GM11168 (cell line): ENCODE results near the gene IFNGR2.
"Not testable (repeated sequence)": the region's sequence is repeated elsewhere in the genome, so short reads cannot be mapped to it uniquely, and the experiment has no call there.

Experiments
- in situ Hi-C: fragments of 300-500 bp; cut with MboI; formaldehyde crosslinking; loops from one replicate; pipeline ENCODE4 v1.12.0; 2022; ENCODE audit warnings: low sequenced_read_pairs; ENCODE audit not compliant: unreplicated experiment

IFNGR2 gene

DNA sequence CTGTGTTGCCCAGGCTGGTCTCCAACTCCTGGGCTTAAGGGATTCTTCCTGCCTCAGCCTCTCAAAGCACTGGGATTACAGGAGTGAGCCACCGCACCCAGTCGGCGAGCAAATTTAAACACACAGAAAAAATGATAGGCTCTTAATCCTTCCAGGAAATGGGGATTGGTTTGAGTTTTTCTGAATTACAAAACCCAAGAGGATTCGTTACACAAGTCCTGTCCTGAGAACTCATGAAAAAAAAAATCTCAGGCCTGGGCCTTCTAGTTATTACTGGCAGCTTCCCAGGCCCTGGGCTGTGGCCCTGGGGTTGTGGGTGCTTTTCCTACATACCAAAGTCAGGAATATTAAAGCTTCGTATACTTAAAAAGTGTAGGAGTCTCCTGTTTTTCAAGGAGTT, 6.3 kb upstream of the IFNGR2 start:
- in situ Hi-C loops = no loop called here

DNA sequence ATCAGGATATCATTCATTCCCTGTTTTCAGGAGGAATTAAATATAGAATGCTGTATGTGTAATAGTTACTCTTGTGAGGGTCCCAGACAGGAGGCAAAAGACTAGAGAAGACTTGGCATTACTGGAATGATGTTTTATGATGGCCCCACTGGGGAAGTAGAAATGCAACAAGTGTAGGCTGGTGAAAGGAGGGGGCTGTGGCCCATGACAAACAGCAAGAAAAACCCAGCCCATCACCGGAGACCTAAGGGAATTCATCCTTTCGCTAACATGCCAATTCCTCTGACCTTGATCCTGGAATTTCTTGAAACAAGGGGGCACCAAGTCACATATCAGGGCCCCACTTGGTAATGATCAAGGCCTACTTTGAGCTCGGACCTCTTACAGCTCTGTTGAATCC, 5.5 kb upstream of the IFNGR2 start:
- in situ Hi-C loops = no loop called here

DNA sequence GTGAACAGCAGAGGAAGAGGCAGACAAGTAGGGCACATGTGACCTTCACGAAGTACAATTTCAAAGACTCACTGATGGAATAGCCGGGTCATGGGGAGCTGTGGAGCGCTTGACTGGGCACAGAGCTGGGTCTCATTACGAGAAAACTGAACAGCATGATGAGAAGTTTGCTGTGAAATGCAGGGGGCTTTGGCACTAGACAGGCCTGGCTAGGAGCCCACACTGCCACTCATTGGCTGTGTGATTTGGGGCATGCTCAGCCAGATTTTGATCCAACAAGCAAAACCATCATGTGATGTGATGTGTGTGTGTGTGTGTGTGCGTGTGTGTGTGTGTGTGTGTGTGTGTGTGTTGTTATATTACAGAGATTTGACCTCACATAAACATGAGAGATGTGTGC, 4.9 kb upstream of the IFNGR2 start:
- in situ Hi-C loops = no loop called here

DNA sequence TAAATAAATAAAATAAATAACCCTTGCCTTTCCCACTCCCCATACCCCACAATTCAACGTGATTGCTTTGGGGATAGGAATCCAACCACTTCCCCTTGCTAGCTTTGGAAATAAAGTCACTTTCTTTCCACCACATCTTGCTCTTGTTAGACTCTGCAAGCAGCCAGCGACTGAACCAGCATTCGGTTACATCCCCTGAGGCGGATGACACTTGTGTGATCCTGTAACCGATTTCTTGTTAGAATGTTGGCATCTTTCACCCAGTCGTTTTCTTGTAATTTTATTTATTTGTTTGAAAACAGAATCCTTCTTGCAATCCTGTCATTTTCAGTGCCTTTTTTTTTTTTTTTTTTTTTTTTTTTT, 1.6 kb upstream of the IFNGR2 start:
- in situ Hi-C loops = no loop called here

DNA sequence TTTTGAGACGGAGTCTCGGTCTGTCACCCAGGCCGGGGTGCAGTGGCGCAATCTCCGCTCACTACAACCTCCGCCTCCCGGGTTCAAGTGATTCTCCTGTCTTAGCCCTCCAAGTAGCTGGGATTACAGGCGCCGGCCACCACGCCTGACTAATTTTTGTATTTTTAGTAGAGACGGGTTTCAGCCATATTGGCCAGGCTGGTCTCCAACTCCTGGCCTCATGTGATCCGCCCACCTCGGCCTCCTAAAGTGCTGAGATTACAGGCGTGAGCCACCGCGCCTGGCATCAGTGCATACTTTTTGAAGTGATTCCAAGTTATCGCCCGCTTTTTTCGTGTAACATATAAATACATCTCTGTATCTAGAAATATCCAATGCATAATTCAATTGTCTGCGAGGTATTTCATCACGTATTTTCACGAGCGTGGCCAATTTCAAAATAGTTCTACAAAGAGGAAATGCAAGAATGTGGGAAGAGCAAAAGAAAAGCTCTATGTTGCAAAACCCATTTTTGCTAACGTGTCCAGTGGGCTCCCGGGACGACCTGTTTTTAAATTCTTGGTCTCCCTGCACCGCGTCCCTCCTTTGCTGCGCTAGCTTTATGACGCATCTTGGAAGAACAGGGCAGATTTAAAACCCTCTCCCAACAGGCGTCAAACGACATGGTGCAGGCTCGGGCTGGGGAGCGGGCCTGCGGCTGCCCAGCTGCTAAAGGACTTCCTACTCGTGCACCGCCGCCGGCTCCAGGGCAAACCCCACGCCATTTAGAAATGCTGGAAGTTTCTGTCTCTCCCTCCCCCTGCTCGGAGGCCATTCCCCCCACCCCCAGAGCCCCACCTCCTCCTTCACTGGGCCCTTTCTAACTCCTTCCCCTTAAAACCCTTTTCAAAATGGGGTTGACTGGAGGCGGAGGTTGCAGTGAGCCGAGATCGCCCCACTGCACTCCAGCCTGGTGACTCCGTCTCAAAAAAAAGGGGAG, 923 bp upstream of the IFNGR2 start:
- in situ Hi-C loops = no loop called here

DNA sequence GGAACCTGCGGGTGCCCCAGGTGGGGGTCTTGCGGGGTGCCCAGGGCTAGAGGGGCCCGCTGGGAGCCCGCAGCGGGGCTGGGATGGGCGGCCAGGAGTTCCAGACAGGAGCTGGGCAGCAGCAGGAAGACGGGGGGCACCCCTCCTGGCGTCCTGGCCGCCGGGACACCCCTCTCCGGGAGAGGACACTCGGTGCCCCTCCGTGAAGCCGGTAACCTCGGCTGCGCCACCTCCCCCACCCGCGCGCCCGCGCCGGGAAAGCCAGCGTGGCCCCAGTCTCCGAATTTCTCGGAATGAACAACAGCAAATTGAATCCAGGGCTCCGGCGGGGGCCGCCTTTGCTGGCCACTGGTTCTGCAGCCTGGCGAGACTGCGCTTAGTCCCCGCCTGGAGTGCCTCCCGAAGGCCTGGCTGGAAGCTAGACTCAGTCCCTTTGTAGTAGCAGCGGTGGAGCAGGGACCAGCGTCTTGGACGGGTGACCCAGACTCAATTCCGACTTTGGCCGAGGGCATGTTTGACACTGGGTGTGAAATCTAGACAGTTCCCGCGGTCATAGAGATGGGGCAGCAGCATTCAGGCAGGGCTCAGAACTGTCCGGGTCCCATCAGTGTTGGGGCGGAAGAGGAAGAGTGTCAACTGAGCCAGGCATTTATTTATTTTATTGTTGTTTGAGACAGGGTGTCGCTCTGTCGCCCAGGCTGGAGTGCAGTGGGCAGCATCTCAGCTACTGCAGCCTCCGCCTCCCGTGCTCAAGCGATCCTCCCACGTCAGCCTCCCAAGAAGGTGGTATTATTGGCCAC, 773 bp downstream of the IFNGR2 start:
- in situ Hi-C loops = no loop called here

DNA sequence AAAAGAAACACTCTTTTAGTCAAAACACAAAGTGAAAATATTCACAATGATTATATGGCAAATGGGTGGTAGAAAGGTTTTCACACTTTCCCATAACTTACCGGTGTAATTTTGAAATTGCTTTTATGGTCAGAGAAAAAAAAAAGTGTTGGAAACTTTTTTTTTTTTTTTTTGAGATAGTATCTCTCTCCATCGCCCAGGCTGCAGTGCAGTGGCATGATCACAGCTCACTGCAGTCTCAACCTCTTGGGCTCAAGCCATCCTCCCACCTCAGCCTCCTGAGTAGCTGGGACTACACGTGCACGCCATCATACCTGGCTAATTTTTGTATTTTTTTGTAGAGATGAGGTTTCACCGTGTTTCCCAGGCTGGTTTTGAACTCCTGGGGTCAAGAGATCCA, 3.3 kb downstream of the IFNGR2 start:
- in situ Hi-C loops = no loop called here

DNA sequence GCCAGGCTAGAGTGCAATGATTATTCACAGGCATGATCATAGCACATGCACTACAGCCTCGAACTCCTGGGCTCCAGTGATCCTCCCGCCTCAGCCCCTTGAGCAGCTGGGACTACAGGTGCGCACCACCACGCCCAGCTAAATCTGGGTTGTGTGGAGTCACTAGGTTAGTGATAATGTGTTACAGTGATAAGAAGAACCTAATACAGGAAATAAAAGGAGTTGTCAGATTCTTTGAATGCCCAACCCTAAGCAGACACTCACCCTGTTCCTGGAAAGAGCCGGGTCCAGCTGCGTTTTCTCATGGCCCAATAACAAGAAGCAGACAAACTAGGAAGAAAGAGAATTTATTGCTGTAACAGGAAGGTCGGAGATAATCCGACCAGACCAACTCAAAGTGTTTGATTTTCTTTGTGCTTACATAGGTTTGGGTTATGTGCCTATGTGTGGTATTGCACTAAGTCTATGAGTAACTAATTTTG, 8.8 kb downstream of the IFNGR2 start:
- in situ Hi-C loops = no loop called here

DNA sequence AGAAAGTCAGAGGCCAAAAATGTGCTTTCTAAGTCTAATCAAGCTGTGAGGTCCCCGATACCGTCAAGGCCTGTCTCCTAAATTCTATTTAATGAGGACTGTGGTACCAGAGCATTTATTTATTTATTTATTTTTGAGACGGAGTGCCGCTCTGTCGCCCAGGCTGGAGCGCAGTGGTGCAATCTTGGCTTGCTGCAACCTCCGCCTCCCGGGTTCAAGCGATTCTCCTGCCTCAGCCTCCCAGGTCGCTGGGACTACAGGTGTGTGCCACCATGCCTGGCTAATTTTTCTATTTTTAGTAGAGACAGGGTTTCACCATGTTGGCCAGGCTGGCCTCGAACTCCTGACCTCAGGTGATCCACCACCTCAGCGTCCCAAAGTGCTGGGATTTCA, 9.2 kb downstream of the IFNGR2 start:
- in situ Hi-C loops = not testable (repeated sequence)

DNA sequence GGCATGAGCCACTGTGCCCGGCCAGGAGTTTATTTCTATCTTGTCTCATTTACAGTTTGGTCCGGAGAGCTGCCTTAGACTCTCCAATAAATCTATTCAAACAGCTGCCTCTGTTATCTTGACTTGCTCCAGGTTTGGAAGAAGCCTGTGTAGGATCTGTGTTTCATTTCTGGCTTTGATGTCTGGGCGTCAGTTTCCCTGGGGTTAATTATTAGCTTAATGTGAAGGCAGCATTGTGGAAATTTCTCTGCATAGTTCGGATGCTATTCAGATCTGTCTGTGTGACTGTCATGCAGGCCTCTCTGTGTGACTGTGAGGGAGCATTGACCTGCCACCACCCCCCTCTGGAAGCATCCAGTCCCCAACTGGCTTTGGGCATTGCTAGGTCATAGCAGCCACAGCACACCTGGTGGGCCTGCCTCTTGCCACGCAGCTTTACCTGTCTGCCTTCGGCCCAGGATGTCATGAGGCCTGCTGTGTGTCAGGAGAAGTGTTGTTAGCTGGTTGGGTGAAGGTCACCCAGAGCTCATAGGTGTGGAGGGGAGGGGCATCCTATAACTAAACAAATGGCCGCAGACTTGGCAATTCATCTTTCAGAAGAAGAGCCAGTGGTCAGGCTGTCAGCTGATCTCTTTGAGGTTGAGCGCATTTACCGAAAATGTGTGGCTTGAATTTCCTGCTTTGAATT, 9.8 kb downstream of the IFNGR2 start:
- in situ Hi-C loops = no loop called here

DNA sequence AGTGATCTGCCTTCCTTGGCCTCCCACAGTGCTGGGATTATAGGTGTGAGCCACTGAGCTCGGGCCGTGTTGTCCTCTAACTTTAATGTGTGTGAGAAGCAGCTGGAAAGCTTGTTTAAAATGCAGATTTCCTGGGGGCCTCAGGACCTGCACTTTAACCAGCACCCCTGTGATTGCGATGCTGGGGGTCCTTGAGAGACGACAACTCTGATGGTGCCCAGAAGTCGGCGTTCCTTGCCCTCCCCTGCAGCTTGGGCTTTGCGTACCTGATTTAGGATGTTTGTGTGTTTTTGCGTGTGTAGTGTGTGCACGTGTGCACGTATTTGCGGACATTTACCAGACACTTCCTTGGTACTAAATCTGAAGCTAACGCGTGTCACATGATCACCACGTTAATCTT, 10.9 kb downstream of the IFNGR2 start:
- in situ Hi-C loops = no loop called here

DNA sequence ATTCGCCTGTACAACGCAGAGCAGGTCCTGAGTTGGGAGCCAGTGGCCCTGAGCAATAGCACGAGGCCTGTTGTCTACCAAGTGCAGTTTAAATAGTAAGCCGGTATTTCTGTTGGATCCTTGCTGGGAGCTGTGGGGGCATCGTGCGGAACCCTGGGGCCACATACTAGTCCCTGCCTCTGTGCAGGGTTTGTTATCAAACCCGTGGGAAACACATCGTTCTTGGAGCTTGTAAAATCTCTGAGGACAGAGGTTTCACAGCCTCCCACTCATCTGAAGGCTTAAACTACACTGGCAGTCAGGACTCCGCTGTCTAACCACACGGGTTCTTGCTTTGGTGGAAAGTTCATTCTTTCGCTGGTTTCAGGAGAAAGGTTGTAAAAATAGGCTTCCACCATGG, 11.7 kb downstream of the IFNGR2 start:
- in situ Hi-C loops = no loop called here

DNA sequence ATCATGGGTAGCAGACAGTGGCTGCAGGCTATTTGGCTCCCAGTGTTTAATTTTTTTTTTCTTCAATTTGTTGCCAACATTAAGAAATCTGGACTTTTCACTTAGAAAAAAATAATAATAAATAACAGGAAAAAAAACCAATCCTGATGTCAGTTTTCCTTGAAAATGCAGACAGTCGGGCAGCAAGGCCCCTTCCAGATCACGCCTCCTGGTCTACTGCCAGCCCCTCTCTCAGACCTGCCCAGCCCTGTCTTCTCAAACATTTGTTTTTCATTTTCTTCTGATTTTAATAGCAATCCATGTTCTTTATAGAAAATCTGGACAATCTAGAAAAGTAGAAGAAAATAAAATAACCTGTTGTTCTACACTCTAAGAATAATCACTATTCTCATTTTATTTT, 15.5 kb downstream of the IFNGR2 start:
- in situ Hi-C loops = no loop called here

DNA sequence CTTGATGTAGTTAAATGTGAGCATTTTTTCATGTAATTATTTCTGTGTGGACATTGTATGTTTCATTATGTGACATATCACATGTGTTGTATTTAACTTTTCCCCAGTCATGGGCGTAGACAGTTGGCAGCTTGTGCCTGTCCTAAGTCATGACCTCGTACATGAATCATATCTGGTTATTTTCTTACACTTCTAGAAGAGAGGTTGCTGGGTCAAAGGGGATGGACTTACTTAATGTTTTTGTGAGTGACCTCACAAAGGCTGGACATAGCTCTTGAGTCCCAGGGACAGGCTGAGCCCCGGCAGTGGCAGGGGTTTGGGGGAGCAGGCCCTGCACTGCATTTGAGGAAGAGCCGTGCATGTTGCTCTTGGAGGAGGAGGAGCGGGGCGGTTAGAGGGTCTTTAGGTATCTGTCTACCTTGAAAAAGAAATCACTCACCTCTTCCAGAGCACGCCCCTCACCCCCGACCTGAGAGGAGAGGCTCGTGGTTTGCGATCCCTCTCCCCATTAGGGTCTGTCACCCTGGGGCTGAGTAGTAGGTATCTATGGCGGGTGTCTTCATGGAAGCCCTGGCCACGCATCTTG, 16.4 kb downstream of the IFNGR2 start:
- in situ Hi-C loops = no loop called here

DNA sequence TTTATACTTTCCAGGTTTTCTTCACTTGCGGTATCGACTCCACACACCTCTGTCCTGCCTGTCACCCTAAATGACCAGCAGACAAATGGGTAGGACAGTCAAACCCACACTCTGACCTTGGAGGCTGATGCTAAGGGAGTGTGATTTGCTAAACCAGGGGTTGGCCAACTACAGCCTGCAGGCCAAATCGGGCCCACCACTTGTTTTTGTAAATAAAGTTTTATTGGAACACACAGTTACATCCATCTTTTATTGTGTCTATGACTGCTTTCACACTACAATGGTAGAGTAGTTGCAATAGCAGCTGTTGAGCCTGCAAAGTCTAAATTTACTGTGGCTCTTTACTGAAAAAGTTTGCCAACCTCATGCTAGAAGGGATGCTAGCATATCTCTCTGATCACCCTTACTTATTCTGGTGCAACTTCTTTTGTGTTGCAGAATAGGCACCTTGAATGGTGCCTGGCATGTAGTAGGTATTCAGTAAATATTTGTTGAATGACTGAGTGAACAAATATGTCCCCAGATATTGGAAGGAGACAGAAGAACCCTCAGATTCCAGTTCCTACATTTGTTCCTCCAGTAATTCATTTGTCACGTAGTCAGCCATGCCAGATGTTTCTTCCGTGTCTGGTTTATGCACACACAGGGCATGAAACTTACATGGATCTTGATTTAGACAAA, 18.6 kb downstream of the IFNGR2 start:
- in situ Hi-C loops = no loop called here

DNA sequence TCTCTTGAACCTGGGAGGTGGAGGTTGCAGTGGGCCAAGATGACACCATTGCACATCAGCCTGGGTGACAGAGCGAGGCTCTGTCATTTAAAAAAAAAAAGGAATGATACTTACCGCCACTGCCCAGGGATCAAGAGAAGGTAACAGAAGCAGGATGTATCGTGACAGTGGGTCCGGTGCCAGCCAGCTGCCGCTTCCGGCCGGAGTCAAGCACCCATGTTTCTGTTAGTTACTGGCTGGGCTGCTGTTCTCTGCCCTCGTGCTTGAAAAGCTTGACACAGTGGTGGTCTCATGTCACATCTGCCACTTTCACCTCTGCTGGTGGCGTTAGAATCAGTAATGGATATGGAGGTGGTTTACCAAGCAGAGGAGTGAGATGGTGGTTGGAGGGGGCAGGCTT, 21.0 kb downstream of the IFNGR2 start:
- in situ Hi-C loops = no loop called here

DNA sequence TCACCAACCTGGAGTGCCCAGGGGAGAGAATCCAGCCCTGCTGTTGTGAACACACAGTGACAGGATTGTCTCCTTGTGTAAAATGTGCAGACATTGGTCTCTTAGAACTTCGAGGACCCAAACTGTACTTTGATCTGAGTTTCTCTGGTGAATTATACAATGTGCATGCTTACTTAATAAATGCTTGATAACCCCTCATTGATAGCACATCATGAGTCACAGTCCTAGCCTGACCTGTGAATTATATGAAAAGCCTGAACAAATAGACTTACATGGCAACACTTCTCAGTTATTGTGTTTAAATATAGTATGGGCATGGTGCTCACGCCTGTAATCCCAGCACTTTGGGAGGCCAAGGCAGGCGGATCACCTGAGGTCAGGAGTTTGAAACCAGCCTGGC, 22.6 kb downstream of the IFNGR2 start:
- in situ Hi-C loops = no loop called here

DNA sequence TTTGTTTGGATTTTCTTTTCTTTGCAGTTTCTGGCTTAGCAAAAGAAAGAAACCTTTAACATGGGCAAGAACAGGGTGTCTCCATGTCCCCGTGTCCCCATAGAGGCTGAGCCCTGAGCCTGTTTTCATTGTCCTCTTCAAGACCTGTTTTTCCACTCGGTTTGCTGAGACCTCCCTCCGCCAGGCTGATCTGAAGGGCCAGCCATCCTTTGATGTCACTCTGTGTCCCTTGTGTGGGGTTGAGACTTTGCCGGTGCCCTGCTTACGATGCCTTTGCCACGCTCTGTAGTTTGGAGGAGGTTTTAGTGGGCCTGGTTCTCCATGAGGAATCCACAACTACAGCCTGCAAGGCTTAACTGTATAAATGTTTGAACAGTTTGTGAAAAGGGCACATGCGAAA, 23.8 kb downstream of the IFNGR2 start:
- in situ Hi-C loops = no loop called here

DNA sequence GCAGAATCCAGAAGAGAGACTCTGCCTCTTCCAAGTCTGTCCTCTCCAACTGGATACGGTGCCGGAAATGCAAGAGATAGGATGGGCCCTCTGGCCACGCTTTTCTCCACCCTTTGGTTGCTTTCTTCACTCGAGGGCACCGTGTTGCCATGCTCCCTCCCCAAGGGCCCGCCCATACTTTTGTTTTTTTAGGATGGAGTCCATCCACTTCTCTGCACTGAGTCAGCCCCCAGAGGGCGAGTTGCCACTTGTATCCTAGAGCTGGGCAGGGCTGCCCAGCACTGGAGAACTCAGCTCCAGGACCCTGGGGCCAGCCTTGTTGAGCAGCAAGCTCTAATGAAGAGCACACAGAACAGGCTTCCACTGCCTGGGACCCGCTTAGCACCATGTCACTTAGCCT, 25.5 kb downstream of the IFNGR2 start:
- in situ Hi-C loops = no loop called here

DNA sequence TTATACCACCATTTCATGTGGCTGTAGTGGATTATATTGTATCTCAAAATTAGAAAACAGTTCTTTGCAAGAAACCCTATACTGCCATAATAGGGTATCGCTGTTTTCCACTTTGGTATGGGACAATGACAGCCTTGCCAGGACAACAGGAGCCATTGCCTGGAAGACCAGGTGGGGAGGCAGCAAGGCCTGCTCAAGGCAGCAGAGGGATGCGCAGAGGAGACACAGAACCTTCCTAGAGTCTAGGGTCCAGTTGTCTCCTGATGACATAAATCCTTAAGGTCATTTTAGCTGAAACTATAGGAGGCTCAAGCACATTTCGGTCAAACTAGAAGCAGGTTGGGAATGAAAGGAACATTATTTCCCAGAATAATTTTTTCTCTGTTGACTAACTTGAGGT, 27.6 kb downstream of the IFNGR2 start:
- in situ Hi-C loops = no loop called here
